ENCODE results near the gene MINDY4. TPM values are rescaled to one million over a fixed set of nuclear protein-coding genes. Genes with fewer than 3 reads are reported as not detected.
A peak's percentile ranks its signal among the peaks of the same experiment; 100 is the strongest.

The MINDY4 gene
- polyA plus RNA-seq, 3 donors = 0.15 to 0.17 TPM; not detected in 1

- no peaks in the 10 kb centered on the region for H4K20me1 ChIP-seq (ENCODE audit: insufficient read depth, low read length)
- H3K4me2 ChIP-seq (replicated peaks; ENCODE audit: extremely low read depth, low read length, poor library complexity, severe bottlenecking) = no peak overlapping the region
- no peaks in the 10 kb centered on the region for H3K36me3 Mint-ChIP-seq
- no peak overlapping the region for H2AFZ ChIP-seq (ENCODE audit: insufficient read depth, low read depth, low read length, poor library complexity, severe bottlenecking)
- H3K4me1 Mint-ChIP-seq = peaks cover 15% of the 10 kb centered on the region
- peaks cover 1 to 12% (median 10%) of the 10 kb centered on the region in 3 donors for H3K27me3 Mint-ChIP-seq (ENCODE audit: low read depth in 3 of 3)
- TF ChIP-seq, protein P1, sequence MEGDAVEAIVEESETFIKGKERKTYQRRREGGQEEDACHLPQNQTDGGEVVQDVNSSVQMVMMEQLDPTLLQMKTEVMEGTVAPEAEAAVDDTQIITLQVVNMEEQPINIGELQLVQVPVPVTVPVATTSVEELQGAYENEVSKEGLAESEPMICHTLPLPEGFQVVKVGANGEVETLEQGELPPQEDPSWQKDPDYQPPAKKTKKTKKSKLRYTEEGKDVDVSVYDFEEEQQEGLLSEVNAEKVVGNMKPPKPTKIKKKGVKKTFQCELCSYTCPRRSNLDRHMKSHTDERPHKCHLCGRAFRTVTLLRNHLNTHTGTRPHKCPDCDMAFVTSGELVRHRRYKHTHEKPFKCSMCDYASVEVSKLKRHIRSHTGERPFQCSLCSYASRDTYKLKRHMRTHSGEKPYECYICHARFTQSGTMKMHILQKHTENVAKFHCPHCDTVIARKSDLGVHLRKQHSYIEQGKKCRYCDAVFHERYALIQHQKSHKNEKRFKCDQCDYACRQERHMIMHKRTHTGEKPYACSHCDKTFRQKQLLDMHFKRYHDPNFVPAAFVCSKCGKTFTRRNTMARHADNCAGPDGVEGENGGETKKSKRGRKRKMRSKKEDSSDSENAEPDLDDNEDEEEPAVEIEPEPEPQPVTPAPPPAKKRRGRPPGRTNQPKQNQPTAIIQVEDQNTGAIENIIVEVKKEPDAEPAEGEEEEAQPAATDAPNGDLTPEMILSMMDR (IDR thresholded peaks at IDR 0.05) = no peak
- peaks cover 7 to 12% of the 10 kb centered on the region in 2 donors for H3K4me1 ChIP-seq (ENCODE audit: control insufficient read depth in 1 of 2, insufficient read depth in 2 of 2, low read length in 2 of 2)
- H3K27ac ChIP-seq (ENCODE audit: low read depth in 1 of 2, low read length in 2 of 2) = no peak overlapping the region
- H3K27me3 ChIP-seq (ENCODE audit: control insufficient read depth in 2 of 2, insufficient read depth in 2 of 2, low read length in 2 of 2) = no peaks in the 10 kb centered on the region
- no peak overlapping the region for H3K9ac ChIP-seq (ENCODE audit: insufficient read depth, low read length, poor library complexity, severe bottlenecking)
- no peaks in the 10 kb centered on the region for H3K9me3 ChIP-seq (replicated peaks in 1 of 2; ENCODE audit: control insufficient read depth in 1 of 2, insufficient read depth in 1 of 2, low read length in 2 of 2)
- no peaks in the 10 kb centered on the region for H3K36me3 ChIP-seq (replicated peaks in 1 of 2; ENCODE audit: control insufficient read depth in 1 of 2, insufficient read depth in 2 of 2, low read length in 2 of 2)
- peak overlapping the region in 1 of 7 donors; percentile 44 for H3K27ac Mint-ChIP-seq
- intact Hi-C loops (cut with micrococcal nuclease) = no loop called here
- H3K79me2 ChIP-seq (ENCODE audit: insufficient read depth, low read length) = no peaks in the 10 kb centered on the region
- H3K4me3 Mint-ChIP-seq = no peak overlapping the region
- H3K4me3 ChIP-seq (replicated peaks in 1 of 3; ENCODE audit: low read depth in 2 of 3, low read length in 3 of 3) = no peak overlapping the region
- peaks cover 0 to 6% (median 1%) of the 10 kb centered on the region in 7 donors for H3K9me3 Mint-ChIP-seq
- WGBS (ENCODE audit: insufficient coverage) = 100% methylated on average over 1 of the region's 2 CpGs
- DNase-seq = no peak
These were observed 41.1 kb upstream of the MINDY4 start for GRCh38 chr7:30730097-30730496.

DNA sequence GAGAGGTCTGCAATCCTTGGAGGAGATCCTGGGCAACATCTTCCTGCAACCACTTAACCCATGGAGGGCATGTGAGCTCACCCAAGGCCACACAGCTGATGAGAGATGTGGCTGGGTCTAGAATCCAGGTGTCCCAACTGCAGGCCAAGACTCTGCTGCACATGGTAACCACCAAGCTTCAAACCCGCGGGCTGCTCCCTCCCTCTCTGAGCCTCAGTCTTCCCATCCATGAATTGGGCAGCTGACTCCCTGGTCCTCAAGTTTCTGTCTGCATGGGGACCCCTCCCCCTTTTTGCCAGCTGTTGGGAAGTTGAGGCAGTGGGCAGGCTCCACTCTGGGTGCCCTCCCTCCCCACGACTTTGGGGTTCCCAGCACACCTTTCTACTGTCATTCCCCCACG lies 40.2 kb upstream of the MINDY4 start:
- no peaks in the 10 kb centered on the region for H3K79me2 ChIP-seq (ENCODE audit: insufficient read depth, low read length)
- no peak overlapping the region for H2AFZ ChIP-seq (ENCODE audit: insufficient read depth, low read depth, low read length, poor library complexity, severe bottlenecking)
- H3K4me3 Mint-ChIP-seq = peak overlapping the region in 1 of 2 donors; percentile 9
- no peaks in the 10 kb centered on the region for H3K36me3 ChIP-seq (replicated peaks in 1 of 2; ENCODE audit: control insufficient read depth in 1 of 2, insufficient read depth in 2 of 2, low read length in 2 of 2)
- H3K36me3 Mint-ChIP-seq = no peaks in the 10 kb centered on the region
- WGBS (ENCODE audit: insufficient coverage) = 79% methylated on average over 2 of the region's 4 CpGs
- peaks cover 15% of the 10 kb centered on the region for H3K4me1 Mint-ChIP-seq
- no peak overlapping the region for H3K27ac Mint-ChIP-seq
- peaks cover 7 to 12% of the 10 kb centered on the region in 2 donors for H3K4me1 ChIP-seq (ENCODE audit: control insufficient read depth in 1 of 2, insufficient read depth in 2 of 2, low read length in 2 of 2)
- TF ChIP-seq, protein P1 (IDR thresholded peaks at IDR 0.05) = no peak
- no peaks in the 10 kb centered on the region for H3K9me3 ChIP-seq (replicated peaks in 1 of 2; ENCODE audit: control insufficient read depth in 1 of 2, insufficient read depth in 1 of 2, low read length in 2 of 2)
- H3K4me2 ChIP-seq (replicated peaks; ENCODE audit: extremely low read depth, low read length, poor library complexity, severe bottlenecking) = no peak overlapping the region
- peaks cover 4 to 13% (median 10%) of the 10 kb centered on the region in 3 donors for H3K27me3 Mint-ChIP-seq (ENCODE audit: low read depth in 3 of 3)
- no peak for DNase-seq
- H3K4me3 ChIP-seq (replicated peaks in 1 of 3; ENCODE audit: low read depth in 2 of 3, low read length in 3 of 3) = no peak overlapping the region
- H3K27ac ChIP-seq (ENCODE audit: low read depth in 1 of 2, low read length in 2 of 2) = no peak overlapping the region
- H4K20me1 ChIP-seq (ENCODE audit: insufficient read depth, low read length) = no peaks in the 10 kb centered on the region
- no peaks in the 10 kb centered on the region for H3K27me3 ChIP-seq (ENCODE audit: control insufficient read depth in 2 of 2, insufficient read depth in 2 of 2, low read length in 2 of 2)
- peaks cover 0 to 10% (median 3%) of the 10 kb centered on the region in 7 donors for H3K9me3 Mint-ChIP-seq
- intact Hi-C loops (cut with micrococcal nuclease) = no loop called here
- no peak overlapping the region for H3K9ac ChIP-seq (ENCODE audit: insufficient read depth, low read length, poor library complexity, severe bottlenecking)
